GM19372 (cell line): ENCODE measurements around the gene PPP4R2.
A peak's percentile ranks its signal among the peaks of the same experiment; 100 is the strongest.
"Not testable (repeated sequence)": the region's sequence is repeated elsewhere in the genome, so short reads cannot be mapped to it uniquely, and the experiment has no call there.

Experiments
- ATAC-seq: cut with Tn5 transposase; IDR thresholded peaks from one replicate; pipeline ENCODE4 v1.9.1; 2021; ENCODE audit warnings: mild to moderate bottlenecking, low read depth, moderate library complexity; ENCODE audit not compliant: unreplicated experiment

Gene PPP4R2

DNA sequence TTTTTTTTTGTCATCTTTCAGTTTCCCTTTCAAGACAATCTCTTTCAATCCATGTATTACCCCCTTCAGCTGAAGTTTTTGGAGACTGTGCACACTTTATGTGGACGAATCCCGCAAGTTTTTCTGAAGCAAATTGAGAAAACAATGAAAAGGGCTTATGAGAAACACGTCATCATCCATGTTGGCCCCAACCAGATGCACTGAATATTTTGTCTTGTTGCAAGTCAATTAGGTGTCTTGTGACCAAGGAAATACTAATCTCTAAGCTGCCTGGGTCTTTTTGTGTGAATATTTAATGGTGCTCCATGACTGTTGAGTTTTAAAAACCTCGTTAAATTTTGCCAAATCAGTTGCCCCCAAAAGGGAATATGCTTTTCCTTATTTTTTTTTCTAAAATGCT is 21.7 kb upstream of the PPP4R2 start:
- ATAC-seq, result no peak

DNA sequence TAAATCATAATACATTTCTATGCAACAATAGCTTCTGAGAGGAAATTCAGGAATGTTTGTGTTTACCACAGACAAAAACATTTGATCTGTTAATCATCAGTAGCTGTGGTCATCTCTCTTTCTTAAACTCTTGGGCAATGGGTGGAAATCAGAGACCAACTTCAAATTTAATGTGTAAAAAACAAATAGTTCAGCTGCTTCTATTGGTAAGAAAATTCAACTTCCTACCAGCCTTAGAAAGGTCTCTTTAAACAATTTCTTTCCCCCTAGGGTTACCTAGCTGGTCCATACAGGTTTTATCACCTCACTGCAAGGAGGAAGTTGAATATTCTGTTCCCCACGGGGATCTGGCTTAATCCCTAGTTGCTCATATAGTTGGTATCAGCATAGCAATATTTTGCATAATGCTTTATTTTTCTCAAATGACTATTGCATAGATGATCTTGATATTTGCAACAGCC is 20.3 kb upstream of the PPP4R2 start:
- no peak for ATAC-seq

- ATAC-seq, result no peak
These were observed 19.4 kb upstream of the PPP4R2 start for GRCh38 chr3:72977060-72977808.

DNA sequence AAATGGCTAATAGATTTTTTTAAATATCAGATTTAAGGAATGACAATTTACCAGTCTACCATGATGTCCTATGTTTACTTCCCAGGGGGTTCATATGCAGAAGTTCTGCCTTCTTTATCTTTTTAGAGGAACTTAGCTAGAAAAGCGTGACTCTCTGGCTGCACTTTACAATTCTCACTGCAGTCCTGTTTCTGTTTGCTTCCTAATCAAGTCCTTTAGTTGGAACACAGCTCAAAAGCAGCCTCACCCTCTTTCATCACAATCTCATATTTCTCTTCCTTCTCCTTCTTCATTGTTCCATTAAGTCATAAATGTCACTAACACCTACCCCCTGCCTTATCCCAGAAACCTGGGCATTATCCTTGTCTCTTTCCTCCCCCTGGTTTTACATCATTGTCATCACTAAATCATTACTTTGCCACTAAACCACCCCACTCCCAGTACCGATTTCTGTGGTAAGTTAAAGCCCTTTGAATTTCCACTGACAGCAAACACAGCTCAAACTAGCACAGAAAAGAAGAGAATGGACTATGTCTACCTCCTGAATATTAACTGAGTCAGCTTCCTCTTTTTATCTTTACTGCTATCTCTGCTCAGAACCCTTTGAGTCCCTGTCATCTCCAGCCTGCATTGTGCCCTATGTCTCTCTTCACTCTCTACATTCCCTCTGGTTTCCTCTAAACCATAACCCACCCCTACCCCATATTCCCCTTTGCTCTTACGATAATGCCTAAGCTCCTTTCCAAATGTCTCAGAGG is 13.8 kb upstream of the PPP4R2 start:
- no peak for ATAC-seq

DNA sequence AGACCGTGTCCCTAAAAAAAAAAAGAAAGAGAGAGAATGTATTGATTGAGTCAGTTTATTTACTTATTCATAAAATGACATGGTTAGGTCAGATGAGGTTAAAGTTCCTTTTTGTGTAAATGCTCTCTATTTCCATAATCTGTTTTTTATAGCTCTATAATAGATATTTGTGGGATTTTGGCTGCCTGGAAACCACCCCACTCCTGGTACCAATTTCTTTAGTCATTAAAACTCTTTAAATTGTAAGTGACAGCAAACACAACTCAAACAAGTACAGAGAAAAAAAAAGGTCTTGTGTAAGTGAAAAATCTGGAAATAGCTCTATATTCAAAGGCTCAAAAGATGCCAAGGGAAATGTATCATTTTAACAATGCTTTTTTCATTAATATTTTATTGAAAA is 11.0 kb upstream of the PPP4R2 start:
- ATAC-seq, result no peak

GRCh38 chr3:72990701-72991395 is 5.8 kb upstream of the PPP4R2 start:
- no peak for ATAC-seq

- no peak for ATAC-seq
These were observed 5.1 kb upstream of the PPP4R2 start for GRCh38 chr3:72991522-72991921.

DNA sequence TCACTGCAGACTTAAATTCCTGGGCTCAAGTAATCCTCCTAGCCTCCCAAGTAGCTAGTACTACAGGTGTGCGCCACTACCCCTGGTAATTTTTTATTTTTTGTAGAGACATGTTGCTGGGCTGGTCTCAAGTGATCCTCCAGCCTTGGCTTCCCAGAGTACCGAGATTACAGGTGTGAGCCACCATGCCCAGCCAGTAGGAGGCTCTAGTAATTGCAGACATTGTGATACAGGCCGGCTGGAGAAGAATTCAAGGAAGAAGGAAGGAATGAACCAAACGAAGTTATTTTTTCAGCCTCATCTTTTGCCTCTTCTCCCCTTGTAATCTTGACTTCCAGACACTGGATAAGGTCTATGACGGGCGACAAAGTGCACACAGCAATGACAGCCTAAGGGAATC is 3.2 kb upstream of the PPP4R2 start:
- ATAC-seq, result no peak

DNA sequence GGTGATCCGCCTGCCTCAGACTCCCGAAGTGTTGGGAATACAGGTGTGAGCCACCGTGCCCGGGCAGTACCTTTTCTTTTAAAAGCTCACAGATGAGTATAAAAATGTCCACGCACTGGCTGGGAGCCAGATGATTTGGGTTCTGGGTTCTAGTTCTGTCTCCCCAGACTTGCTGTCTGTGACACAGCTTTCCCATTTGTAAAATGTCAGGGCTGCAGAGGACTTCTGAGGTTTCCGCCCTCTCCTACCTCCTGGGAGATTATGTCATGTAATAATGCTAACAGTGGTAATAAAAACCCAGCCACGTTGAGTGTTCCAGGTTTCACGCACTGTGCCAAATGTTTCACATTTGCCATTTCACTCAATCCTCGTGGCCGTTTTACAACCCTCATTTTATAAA is 1.3 kb upstream of the PPP4R2 start:
- ATAC-seq, result no peak

DNA sequence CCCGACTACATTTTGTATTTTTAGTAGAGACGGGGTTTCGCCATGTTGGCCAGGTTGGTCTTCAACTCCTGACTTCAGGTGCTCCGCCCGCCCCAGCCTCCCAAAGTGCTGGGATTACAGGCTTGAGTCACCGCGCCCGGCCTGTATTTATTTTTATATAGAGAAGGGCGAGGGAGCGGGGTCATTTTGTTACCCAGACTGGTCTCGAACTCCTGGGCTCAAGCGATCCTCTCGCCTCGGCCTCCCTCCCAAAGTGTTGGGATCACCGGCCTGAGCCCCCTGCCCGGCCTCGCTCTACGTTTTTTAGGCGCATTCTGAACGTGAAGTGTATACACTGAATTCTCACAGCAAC is 514 bp upstream of the PPP4R2 start:
- no peak for ATAC-seq

DNA sequence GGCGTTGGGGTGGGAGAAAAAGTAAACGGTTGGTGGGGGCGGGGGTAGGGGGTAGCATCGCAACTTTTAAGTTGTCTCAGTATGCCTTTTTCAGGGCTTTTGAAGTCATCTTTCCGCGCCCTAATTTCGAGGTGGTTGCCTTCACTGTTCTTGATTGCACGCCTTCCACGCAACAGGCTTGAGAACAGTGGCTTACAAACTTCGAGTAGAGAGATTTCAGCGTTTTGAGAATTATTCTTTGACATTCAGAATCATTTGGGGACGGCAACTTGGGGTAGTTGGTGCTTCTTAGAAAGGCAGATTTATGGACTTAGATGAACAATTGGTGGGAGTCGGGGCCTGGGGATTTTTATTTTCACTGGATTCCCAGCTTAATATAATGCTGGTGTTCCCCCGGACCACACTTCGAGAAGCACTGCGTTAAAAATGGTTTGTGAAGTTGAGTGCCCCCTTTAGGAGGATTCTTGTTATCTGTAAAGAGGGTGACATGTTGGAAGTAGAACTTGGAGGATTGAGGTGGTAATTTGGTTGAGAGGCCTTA is 880 bp downstream of the PPP4R2 start:
- peak; percentile 1 for ATAC-seq

DNA sequence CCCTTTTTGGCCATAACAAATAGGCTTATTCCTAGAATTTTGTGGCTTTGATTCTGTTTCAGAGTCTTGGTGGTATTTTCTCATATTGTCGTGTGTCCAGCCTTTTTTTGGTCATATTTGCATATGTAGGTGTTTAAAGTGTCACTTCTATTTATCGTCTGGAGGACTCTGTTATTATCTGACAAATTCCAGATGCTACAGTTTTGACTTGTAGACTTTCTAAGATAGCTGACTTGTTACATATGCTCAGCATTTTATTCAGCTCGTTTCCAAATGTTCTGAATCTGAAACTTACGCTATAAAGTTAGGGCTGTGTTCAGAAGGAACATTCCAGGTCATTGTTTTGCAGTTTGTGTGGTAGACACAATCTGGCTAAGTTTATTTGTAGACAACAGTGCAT is 1.9 kb downstream of the PPP4R2 start:
- ATAC-seq, result no peak

DNA sequence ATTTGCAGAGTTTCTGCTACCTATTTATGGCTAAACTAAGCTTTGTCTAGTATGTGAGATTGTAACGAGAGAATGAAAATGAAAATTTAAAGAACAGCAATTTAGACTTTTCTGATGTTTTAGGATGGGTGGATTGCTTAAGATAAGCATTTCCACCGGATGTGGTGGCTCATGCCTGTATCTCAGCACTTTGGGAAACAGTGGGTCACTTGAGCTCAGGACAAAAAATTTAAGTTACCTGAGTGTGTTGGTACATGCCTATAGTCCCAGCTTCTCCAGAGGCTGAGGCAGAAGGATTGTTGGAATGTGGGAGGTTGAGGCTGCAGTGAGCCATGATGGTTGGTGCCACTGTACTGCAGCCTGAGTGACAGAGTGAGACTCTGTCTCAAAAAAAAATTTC is 3.3 kb downstream of the PPP4R2 start:
- ATAC-seq, result no peak

DNA sequence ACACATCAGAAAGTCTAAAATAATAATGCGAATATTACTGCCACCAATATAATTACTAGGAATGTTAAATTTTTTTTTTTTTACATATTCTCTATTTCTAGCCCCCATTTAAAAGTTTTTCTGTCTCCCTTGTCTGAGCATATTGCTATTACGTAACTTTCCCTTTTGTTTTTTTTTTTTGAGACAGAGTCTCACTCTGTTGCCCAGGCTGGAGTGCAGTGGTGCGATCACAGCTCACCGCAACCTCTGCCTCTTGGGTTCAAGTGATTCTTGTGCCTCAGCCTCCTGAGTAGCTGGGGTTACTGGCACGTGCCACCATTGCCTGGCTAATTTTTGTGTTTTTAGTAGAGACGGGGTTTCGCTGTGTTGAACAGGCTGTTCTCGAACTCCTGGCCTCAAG is 6.4 kb downstream of the PPP4R2 start:
- ATAC-seq, result not testable (repeated sequence)

GRCh38 chr3:73004316-73004715 is 7.7 kb downstream of the PPP4R2 start:
- no peak for ATAC-seq

DNA sequence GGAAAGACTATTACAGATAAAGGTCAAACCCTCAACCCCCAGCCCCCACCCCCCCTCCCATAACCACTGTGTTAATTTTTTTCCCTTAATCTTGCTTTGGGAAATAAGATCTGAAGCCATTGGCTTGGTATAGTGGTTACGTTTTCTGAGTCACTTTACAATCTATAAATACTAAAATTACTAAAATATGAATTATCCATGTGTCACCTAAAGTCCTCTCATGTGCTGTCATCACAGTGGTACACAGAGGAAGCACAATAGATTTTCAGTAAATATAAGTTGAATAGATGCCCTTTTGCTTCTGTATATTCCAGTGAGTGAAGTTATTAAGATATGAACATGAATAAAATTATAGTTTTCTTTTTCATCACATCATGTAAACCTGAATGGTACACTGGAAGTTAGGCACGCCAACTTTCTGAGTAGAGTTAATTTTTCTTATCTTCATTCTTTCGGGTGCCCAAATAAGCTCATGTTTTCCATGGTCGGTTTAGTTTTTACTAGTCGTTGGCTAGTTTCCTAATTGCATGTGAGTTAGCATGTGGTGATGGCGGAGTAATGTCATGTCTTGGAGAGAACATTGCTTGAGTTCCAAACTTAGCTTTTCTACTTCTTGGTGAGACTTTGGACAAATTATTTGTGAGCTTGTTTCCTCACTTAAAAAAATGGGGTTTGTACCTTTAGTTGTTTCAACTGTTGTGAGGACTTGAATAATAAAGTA is 11.5 kb downstream of the PPP4R2 start:
- ATAC-seq, result no peak

DNA sequence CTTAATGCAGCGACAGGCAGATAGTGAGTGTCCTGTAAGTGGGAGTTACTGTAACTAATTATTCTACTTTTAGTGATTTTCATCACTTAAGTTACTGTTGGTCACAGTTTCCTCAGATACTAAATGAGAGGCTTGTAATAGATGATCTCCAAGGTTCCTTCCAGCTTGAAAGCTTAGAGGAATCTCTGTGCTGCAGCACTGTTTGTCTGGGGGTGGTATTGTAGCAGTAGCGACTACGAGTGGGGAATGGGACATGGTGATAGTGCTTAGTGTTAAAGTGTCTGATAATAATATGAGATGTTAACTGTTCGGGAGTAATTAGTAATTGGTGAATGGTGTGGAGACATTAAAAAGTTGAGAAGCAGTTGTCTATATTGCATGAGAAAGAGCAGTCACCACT is 12.4 kb downstream of the PPP4R2 start:
- ATAC-seq, result no peak

DNA sequence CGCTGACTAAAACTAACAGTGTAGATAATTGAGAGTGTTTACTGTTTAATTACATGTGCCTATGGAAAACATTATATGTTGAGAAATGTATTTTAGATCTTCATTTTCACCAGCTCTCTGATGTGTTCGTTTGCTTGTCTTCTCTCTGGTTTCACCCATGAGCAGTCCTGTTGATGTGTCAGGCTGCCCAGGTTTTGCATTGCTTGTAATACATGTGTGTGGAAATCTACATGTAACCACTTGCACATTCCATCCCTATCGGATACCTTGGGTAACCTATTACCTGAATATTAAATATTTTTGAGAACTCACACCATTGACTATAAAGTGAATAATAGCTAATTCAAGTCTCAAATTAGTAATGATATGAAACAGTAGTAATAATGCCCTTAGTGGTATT is 13.1 kb downstream of the PPP4R2 start:
- no peak for ATAC-seq

DNA sequence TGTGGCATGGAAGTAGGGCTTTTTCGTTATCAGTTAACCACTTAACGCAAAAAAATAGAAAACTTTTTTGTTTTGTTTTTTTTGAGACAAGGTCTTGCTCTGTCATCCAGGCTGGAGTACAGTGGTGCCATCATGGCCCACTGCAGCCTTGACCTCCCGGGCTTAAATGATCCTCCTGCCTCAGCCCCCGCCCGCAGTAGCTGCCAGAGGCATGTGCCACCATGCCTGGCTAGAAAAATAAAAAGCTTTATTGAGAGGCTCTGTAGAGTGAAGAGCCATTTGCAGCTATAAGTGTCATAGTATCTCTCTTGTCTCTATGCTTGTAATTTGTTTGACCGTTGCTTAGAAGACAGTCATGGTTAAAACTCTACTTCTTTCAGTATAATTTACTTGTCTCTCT is 13.5 kb downstream of the PPP4R2 start:
- no peak for ATAC-seq

GRCh38 chr3:73018298-73018697 is 21.7 kb downstream of the PPP4R2 start:
- no peak for ATAC-seq
